SU-DHL-6 (cell line): ENCODE data around the gene NELL2.

Experiments used
- EZH2phosphoT487 ChIP-seq: fragments of 200-600 bp; sonication (generic), shearing (Covaris generic); conservative IDR thresholded peaks from 2 replicates; pipeline ENCODE4 v1.6.1; 2018; ENCODE audit warnings: mild to moderate bottlenecking, antibody characterized with exemption, low read length, moderate library complexity, mixed read lengths
- TF ChIP-seq, protein P1 (sequence below): fragments of 200-600 bp; sonication (generic); IDR thresholded peaks from one replicate; pipeline ENCODE4 v1.5.1; 2017; ENCODE audit warnings: antibody characterized with exemption, mild to moderate bottlenecking, low read length, moderate library complexity; ENCODE audit not compliant: insufficient read depth, poor library complexity, severe bottlenecking

DNA sequence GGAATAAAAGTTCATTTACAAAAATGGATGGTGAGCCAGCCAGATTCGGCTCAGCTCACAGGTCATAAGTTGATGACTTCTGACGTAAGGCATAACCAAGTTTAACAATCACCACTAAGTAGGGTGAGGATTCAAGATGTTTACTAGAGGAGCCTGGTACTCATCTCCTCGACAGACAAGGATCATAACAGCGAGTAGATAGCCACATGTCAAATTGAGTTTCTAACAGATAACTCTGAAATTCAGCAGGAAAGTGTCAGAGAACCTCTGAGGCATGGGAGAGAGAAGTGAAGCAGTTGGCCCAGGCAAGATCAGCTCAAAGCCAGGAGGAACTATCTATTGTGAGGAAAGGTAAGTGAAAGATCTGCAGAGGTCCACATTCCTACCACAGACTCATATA, 208.7 kb downstream of the NELL2 start:
- TF ChIP-seq, protein P1, sequence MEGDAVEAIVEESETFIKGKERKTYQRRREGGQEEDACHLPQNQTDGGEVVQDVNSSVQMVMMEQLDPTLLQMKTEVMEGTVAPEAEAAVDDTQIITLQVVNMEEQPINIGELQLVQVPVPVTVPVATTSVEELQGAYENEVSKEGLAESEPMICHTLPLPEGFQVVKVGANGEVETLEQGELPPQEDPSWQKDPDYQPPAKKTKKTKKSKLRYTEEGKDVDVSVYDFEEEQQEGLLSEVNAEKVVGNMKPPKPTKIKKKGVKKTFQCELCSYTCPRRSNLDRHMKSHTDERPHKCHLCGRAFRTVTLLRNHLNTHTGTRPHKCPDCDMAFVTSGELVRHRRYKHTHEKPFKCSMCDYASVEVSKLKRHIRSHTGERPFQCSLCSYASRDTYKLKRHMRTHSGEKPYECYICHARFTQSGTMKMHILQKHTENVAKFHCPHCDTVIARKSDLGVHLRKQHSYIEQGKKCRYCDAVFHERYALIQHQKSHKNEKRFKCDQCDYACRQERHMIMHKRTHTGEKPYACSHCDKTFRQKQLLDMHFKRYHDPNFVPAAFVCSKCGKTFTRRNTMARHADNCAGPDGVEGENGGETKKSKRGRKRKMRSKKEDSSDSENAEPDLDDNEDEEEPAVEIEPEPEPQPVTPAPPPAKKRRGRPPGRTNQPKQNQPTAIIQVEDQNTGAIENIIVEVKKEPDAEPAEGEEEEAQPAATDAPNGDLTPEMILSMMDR, result no peak
- no peak for TF ChIP-seq EZH2phosphoT487
